Measurements from ENCODE around the gene BCR. TPM values are rescaled to one million over a fixed set of nuclear protein-coding genes. Genes with fewer than 3 reads are reported as not detected.

Gene BCR
- total and polyA plus RNA-seq, 2 of the 13 experiments (the other 11 are each of a cell fraction or from before 2014, with no cell fraction given), result 19.9 to 33.6 TPM

DNA sequence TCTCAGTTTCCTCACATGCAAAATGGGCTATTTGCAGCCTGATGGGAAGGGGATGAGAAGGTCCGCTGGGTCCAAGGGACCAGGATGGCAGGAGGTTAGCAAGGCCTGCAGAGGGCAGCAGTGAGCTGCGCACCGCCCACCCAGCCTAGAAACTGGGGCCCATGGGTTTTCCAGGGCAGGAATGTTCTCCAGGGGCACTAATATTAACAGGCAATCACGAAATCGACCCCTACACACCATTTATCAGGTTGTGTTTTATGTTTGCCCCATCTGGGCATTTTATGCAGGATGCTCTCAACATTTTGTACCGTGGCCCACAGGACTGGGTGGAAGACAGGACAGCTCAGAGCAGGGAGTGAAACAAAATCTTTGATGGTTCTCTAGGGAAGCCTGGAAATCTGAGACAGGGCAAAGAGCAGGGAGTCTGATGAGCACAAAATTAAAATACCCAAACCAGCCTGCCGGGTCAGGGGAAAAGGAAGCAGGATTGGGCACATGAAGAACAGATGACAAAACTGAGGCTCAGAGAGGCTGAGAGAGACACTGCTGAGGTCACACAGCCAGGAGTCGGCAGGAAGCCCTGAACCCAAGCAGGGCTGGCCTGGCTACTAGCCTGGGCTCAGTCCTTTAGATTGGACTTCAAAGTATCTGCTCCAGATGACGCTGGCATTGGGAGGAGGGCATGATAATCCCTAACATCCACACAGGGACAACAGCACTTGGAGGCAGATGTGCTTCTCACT, 1.6 kb upstream of the BCR start (continued):
- TF ChIP-seq, protein P1, sequence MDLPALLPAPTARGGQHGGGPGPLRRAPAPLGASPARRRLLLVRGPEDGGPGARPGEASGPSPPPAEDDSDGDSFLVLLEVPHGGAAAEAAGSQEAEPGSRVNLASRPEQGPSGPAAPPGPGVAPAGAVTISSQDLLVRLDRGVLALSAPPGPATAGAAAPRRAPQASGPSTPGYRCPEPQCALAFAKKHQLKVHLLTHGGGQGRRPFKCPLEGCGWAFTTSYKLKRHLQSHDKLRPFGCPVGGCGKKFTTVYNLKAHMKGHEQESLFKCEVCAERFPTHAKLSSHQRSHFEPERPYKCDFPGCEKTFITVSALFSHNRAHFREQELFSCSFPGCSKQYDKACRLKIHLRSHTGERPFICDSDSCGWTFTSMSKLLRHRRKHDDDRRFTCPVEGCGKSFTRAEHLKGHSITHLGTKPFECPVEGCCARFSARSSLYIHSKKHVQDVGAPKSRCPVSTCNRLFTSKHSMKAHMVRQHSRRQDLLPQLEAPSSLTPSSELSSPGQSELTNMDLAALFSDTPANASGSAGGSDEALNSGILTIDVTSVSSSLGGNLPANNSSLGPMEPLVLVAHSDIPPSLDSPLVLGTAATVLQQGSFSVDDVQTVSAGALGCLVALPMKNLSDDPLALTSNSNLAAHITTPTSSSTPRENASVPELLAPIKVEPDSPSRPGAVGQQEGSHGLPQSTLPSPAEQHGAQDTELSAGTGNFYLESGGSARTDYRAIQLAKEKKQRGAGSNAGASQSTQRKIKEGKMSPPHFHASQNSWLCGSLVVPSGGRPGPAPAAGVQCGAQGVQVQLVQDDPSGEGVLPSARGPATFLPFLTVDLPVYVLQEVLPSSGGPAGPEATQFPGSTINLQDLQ (CRISPR knock-in tag; IDR thresholded peaks at IDR 0.05), result no peak
- peak; percentile 85 for TF ChIP-seq SMC3 (IDR thresholded peaks at IDR 0.05; ENCODE audit: low read length)
- TF ChIP-seq ZBTB3 (CRISPR knock-in tag; IDR thresholded peaks at IDR 0.05; ENCODE audit: borderline replicate concordance, low read depth), result no peak
- TF ChIP-seq ZNF383 (CRISPR knock-in tag; IDR thresholded peaks at IDR 0.05; ENCODE audit: borderline replicate concordance), result no peak
- peak; percentile 72 for TF ChIP-seq ZNF629 (CRISPR knock-in tag; conservative IDR thresholded peaks at IDR 0.05)
- TF ChIP-seq CAMTA2 (CRISPR knock-in tag; IDR thresholded peaks at IDR 0.05; ENCODE audit: borderline replicate concordance), result no peak
- TF ChIP-seq ZFY (CRISPR knock-in tag; IDR thresholded peaks at IDR 0.05), result 0 out of 2 replicates have a peak, but pooled peaks have one; percentile 23
- no peak for TF ChIP-seq ZMYM2 (CRISPR knock-in tag; IDR thresholded peaks at IDR 0.05)
- TF ChIP-seq SALL1 (CRISPR knock-in tag; IDR thresholded peaks at IDR 0.05), result peak; percentile 61
- 0 out of 2 replicates have a peak, but pooled peaks have one; percentile 40 for TF ChIP-seq CBX5 (CRISPR knock-in tag; IDR thresholded peaks at IDR 0.05; ENCODE audit: borderline replicate concordance)
- peak; percentile 97 for TF ChIP-seq STAG1 (CRISPR knock-in tag; IDR thresholded peaks at IDR 0.05)
- peak; percentile 38 for TF ChIP-seq HNF4A (CRISPR knock-in tag; IDR thresholded peaks at IDR 0.05)
- TF ChIP-seq, protein P2, sequence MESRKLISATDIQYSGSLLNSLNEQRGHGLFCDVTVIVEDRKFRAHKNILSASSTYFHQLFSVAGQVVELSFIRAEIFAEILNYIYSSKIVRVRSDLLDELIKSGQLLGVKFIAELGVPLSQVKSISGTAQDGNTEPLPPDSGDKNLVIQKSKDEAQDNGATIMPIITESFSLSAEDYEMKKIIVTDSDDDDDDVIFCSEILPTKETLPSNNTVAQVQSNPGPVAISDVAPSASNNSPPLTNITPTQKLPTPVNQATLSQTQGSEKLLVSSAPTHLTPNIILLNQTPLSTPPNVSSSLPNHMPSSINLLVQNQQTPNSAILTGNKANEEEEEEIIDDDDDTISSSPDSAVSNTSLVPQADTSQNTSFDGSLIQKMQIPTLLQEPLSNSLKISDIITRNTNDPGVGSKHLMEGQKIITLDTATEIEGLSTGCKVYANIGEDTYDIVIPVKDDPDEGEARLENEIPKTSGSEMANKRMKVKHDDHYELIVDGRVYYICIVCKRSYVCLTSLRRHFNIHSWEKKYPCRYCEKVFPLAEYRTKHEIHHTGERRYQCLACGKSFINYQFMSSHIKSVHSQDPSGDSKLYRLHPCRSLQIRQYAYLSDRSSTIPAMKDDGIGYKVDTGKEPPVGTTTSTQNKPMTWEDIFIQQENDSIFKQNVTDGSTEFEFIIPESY (CRISPR knock-in tag; IDR thresholded peaks at IDR 0.05), result peak; percentile 50; the same call in 1 of the 2 replicates
- TF ChIP-seq, protein P3, sequence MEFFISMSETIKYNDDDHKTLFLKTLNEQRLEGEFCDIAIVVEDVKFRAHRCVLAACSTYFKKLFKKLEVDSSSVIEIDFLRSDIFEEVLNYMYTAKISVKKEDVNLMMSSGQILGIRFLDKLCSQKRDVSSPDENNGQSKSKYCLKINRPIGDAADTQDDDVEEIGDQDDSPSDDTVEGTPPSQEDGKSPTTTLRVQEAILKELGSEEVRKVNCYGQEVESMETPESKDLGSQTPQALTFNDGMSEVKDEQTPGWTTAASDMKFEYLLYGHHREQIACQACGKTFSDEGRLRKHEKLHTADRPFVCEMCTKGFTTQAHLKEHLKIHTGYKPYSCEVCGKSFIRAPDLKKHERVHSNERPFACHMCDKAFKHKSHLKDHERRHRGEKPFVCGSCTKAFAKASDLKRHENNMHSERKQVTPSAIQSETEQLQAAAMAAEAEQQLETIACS (CRISPR knock-in tag; IDR thresholded peaks at IDR 0.05), result no peak
- no peak for TF ChIP-seq ZBTB39 (CRISPR knock-in tag; IDR thresholded peaks at IDR 0.05)
- TF ChIP-seq, protein P4, sequence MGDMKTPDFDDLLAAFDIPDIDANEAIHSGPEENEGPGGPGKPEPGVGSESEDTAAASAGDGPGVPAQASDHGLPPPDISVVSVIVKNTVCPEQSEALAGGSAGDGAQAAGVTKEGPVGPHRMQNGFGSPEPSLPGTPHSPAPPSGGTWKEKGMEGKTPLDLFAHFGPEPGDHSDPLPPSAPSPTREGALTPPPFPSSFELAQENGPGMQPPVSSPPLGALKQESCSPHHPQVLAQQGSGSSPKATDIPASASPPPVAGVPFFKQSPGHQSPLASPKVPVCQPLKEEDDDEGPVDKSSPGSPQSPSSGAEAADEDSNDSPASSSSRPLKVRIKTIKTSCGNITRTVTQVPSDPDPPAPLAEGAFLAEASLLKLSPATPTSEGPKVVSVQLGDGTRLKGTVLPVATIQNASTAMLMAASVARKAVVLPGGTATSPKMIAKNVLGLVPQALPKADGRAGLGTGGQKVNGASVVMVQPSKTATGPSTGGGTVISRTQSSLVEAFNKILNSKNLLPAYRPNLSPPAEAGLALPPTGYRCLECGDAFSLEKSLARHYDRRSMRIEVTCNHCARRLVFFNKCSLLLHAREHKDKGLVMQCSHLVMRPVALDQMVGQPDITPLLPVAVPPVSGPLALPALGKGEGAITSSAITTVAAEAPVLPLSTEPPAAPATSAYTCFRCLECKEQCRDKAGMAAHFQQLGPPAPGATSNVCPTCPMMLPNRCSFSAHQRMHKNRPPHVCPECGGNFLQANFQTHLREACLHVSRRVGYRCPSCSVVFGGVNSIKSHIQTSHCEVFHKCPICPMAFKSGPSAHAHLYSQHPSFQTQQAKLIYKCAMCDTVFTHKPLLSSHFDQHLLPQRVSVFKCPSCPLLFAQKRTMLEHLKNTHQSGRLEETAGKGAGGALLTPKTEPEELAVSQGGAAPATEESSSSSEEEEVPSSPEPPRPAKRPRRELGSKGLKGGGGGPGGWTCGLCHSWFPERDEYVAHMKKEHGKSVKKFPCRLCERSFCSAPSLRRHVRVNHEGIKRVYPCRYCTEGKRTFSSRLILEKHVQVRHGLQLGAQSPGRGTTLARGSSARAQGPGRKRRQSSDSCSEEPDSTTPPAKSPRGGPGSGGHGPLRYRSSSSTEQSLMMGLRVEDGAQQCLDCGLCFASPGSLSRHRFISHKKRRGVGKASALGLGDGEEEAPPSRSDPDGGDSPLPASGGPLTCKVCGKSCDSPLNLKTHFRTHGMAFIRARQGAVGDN (CRISPR knock-in tag; IDR thresholded peaks at IDR 0.05), result peak; percentile 65
- TF ChIP-seq NKX3-1 (CRISPR knock-in tag; IDR thresholded peaks at IDR 0.05), result no peak
